HCT116 (cell line): ENCODE results near the gene CAB39. TPM values are rescaled to one million over a fixed set of nuclear protein-coding genes. Genes with fewer than 3 reads are reported as not detected.

Experiments
- ATAC-seq: fragments of 200-7000 bp; cut with Tn5 transposase; 2 replicates; pipeline ENCODE4 v1.9.1; 2020; ENCODE audit warnings: mild to moderate bottlenecking, moderate library complexity
- BruUV-seq: library from RNA; stranded (reverse); fragments of 400-500 nt; replicated peaks from 2 replicates; lab custom pipeline; 2021; lab: Mats Ljungman, UMichigan
- CTCF ChIA-PET: fragments of 300-600 bp; sonication (Branson Sonifier 250); formaldehyde crosslinking; loops from one replicate; lab custom pipeline; 2021; ENCODE audit warnings: antibody characterized with exemption; lab: Charles Lee
- POLR2A ChIA-PET: fragments of 300-600, 350-600 bp; sonication (Branson Sonifier 250); formaldehyde crosslinking; loops from one replicate; lab custom pipeline; 2021; ENCODE audit warnings: antibody characterized with exemption; lab: Charles Lee
- RAD21 ChIA-PET, 2 experiments: fragments of 300-600 bp; sonication (Branson Sonifier 250); formaldehyde crosslinking; loops; one replicate each; lab custom pipeline; 2023; ENCODE audit warnings: low total read pairs in 2 of 2; ENCODE audit not compliant: uncharacterized antibody in 2 of 2, unreplicated experiment in 2 of 2, low non-redundant PET in 1 of 2; lab: Charles Lee
- DNase-seq: peaks from one replicate; pipeline ENCODE4 v3.0.0-alpha.2; 2010; ENCODE audit warnings: low read depth, low spot score
- H2AFZ ChIP-seq: fragments of 200-600 bp; shearing (Covaris generic), sonication (generic); 2 replicates; pipeline ENCODE4 v1.6.1; 2017; ENCODE audit warnings: low read depth, mixed run types, mixed read lengths, antibody characterized with exemption, low read length; ENCODE audit not compliant: poor library complexity, severe bottlenecking
- H3K27ac ChIP-seq: 2 replicates; pipeline ENCODE4 v1.5.1; 2012; ENCODE audit warnings: low read depth, low read length
- H3K27me3 ChIP-seq: fragments of 200-600 bp; sonication (generic); 2 replicates; pipeline ENCODE4 v1.6.1; 2016; ENCODE audit warnings: mixed run types, low read length, mixed read lengths; ENCODE audit not compliant: insufficient read depth
- H3K36me3 ChIP-seq, 2 experiments: fragments of 200-500 bp in 1 of 2; fragments of 200-600 bp in 1 of 2; sonication (Bioruptor generic) in 1 of 2; sonication (generic) in 1 of 2; 2 replicates each; pipeline versions ENCODE4 v1.5.1 to v1.6.1; 2014 to 2016; ENCODE audit warnings: low read length in 2 of 2, inconsistent platforms in 1 of 2, mixed read lengths in 1 of 2, mixed run types in 1 of 2; ENCODE audit not compliant: insufficient read depth in 2 of 2, control insufficient read depth in 1 of 2
- H3K4me1 ChIP-seq, 2 experiments: fragments of 200-600 bp in 1 of 2; sonication (generic) in 1 of 2; 2 replicates each; pipeline versions ENCODE4 v1.5.1 to v1.6.1; 2012 to 2017; ENCODE audit warnings: low read length in 2 of 2, inconsistent platforms in 1 of 2, mild to moderate bottlenecking in 1 of 2, mixed read lengths in 1 of 2, mixed run types in 1 of 2, moderate library complexity in 1 of 2; ENCODE audit not compliant: insufficient read depth in 2 of 2, control insufficient read depth in 1 of 2
- H3K4me2 ChIP-seq: fragments of 200-600 bp; sonication (generic); 2 replicates; pipeline ENCODE4 v1.6.1; 2017; ENCODE audit warnings: mixed run types, low read length, mixed read lengths
- H3K4me3 ChIP-seq, 2 experiments: fragments of 200-600 bp in 1 of 2; sonication (generic) in 1 of 2; replicated peaks in 1 of 2; 2 replicates each; pipeline ENCODE4 v1.5.1; 2011 to 2016; ENCODE audit warnings: low read length in 2 of 2, control low read depth in 1 of 2, low read depth in 1 of 2, mild to moderate bottlenecking in 1 of 2, mixed read lengths in 1 of 2, mixed run types in 1 of 2
- H3K79me2 ChIP-seq: fragments of 200-600 bp; sonication (generic); 2 replicates; pipeline ENCODE4 v1.6.1; 2017; ENCODE audit warnings: mild to moderate bottlenecking, mixed run types, low read length, moderate library complexity, mixed read lengths; ENCODE audit not compliant: insufficient read depth
- H3K9ac ChIP-seq: fragments of 200-600 bp; sonication (generic); 2 replicates; pipeline ENCODE4 v1.6.1; 2016; ENCODE audit warnings: low read length, mixed read lengths
- H3K9me2 ChIP-seq: fragments of 200-600 bp; sonication (generic), shearing (Covaris generic); 2 replicates; pipeline ENCODE4 v1.6.1; 2017; ENCODE audit warnings: mixed run types, mild to moderate bottlenecking, moderate library complexity; ENCODE audit not compliant: insufficient read depth
- H3K9me3 ChIP-seq, 2 experiments: fragments of 200-500 bp in 1 of 2; fragments of 200-600 bp in 1 of 2; sonication (Bioruptor generic) in 1 of 2; sonication (generic) in 1 of 2; 2 replicates each; pipeline ENCODE4 v1.6.1; 2014 to 2017; ENCODE audit warnings: low read length in 2 of 2, mixed read lengths in 2 of 2, inconsistent platforms in 1 of 2, low read depth in 1 of 2, mild to moderate bottlenecking in 1 of 2, mixed run types in 1 of 2, moderate library complexity in 1 of 2; ENCODE audit not compliant: control insufficient read depth in 1 of 2, insufficient read depth in 1 of 2
- H4K20me1 ChIP-seq: fragments of 200-600 bp; sonication (generic), shearing (Covaris generic); 2 replicates; pipeline ENCODE4 v1.6.1; 2017; ENCODE audit warnings: mixed run types, mild to moderate bottlenecking, moderate library complexity; ENCODE audit not compliant: insufficient read depth
- EGR1 ChIP-seq: IDR thresholded peaks from 2 replicates; pipeline ENCODE4 v1.6.1; 2012; ENCODE audit warnings: low read depth
- POLR2A ChIP-seq: IDR thresholded peaks from 2 replicates; pipeline ENCODE4 v1.7.0; 2011; ENCODE audit warnings: borderline replicate concordance; ENCODE audit not compliant: insufficient read depth, insufficient read length; ENCODE audit errors: extremely low read depth
- SIN3A ChIP-seq: IDR thresholded peaks from 2 replicates; pipeline ENCODE4 v1.6.1; 2012; ENCODE audit warnings: low read depth
- SRF ChIP-seq: IDR thresholded peaks from 2 replicates; pipeline ENCODE4 v1.6.1; 2012; ENCODE audit warnings: low read depth
- ZFX ChIP-seq: fragments of 450-650 bp; IDR thresholded peaks from 2 replicates; pipeline ENCODE4 v1.6.1; 2017
- intact Hi-C: fragments of 100-400 bp; cut with micrococcal nuclease; formaldehyde crosslinking; loops from 2 replicates; pipeline ENCODE4 v1.10.0; 2022
- total RNA-seq: library from RNA; stranded (reverse); gene quantifications from one replicate; pipeline ENCODE4 v1.2.1, GENCODE V29; 2021; ENCODE audit not compliant: unreplicated experiment
- TF ChIP-seq, protein P1 (sequence below): IDR thresholded peaks from 2 replicates; pipeline ENCODE4 v1.6.1; 2012
- TF ChIP-seq, protein P2 (sequence below): IDR thresholded peaks from 2 replicates; pipeline ENCODE4 v1.6.1; 2012; ENCODE audit warnings: low read depth

The CAB39 gene
- total RNA-seq, 1 experiment from 2014 or later, result 63.6 TPM

GRCh38 chr2:230678018-230678417 lies 34.6 kb upstream of the CAB39 start:
- DNase-seq, result no peak
- Histone ChIP-seq H3K9me3 (peaks cover 8 to 9% of the 10 kb centered on the region in 2 experiments; a peak in 3 of 4 replicates), H3K4me2 (no peak overlapping the region), H4K20me1 (no peaks in the 10 kb centered on the region), H3K4me1 (no peaks in the 10 kb centered on the region), H3K9me2 (no peaks in the 10 kb centered on the region), H3K27me3 (no peaks in the 10 kb centered on the region), H3K36me3 (no peaks in the 10 kb centered on the region), H3K9ac (no peak overlapping the region), H3K4me3 (no peak overlapping the region), H2AFZ (no peak overlapping the region), H3K79me2 (no peaks in the 10 kb centered on the region), H3K27ac (no peak overlapping the region)
- ChIA-PET POLR2A (no interaction called here), CTCF (no interaction called here), RAD21 (no interaction called here)
- no peak for ATAC-seq
- intact Hi-C loops, result no loop called here
- no TSS peak for BruUV-seq
- TF ChIP-seq, protein P1, sequence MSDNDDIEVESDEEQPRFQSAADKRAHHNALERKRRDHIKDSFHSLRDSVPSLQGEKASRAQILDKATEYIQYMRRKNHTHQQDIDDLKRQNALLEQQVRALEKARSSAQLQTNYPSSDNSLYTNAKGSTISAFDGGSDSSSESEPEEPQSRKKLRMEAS, result no peak
- TF ChIP-seq POLR2A (no peak), EGR1 (no peak)

DNA sequence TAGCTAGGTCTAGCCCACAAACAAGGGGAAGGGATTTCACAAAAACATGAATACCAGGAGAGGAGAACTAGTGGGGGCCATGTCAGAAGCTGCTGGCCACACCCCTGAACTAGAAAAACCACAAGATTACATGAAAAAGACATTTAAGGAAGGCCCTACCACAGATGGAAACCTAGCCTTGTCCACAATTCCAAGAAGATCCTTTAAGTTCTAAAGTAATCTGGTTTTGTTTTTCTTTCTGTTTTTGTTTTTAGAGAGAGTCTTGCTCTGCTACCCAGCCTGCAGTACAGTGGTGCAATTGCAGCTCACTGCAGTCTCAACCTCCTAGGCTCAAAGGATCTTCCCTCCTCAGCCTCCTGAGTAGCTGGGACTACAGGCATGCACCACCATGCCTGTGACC lies 34.2 kb upstream of the CAB39 start:
- no peak overlapping the region for H3K4me2 ChIP-seq
- H3K27ac ChIP-seq, result no peak overlapping the region
- ATAC-seq (no peak), DNase-seq (no peak)
- no peak overlapping the region for H3K4me3 ChIP-seq
- no peaks in the 10 kb centered on the region for H3K9me2 ChIP-seq
- no peaks in the 10 kb centered on the region for H3K27me3 ChIP-seq
- no peaks in the 10 kb centered on the region for H3K79me2 ChIP-seq
- H3K4me1 ChIP-seq, result peaks cover 0 to 2% of the 10 kb centered on the region in 2 experiments; a peak in 1 of 4 replicates
- peaks cover 8 to 9% of the 10 kb centered on the region in 2 experiments; a peak in 3 of 4 replicates for H3K9me3 ChIP-seq
- no peak overlapping the region for H2AFZ ChIP-seq
- intact Hi-C loops, result no loop called here
- no peak overlapping the region for H3K9ac ChIP-seq
- RAD21 ChIA-PET, result no interaction called here
- no TSS peak for BruUV-seq
- TF ChIP-seq EGR1 (no peak), ZFX (no peak), SIN3A (no peak), POLR2A (no peak), SRF (no peak)
- TF ChIP-seq, protein P2, sequence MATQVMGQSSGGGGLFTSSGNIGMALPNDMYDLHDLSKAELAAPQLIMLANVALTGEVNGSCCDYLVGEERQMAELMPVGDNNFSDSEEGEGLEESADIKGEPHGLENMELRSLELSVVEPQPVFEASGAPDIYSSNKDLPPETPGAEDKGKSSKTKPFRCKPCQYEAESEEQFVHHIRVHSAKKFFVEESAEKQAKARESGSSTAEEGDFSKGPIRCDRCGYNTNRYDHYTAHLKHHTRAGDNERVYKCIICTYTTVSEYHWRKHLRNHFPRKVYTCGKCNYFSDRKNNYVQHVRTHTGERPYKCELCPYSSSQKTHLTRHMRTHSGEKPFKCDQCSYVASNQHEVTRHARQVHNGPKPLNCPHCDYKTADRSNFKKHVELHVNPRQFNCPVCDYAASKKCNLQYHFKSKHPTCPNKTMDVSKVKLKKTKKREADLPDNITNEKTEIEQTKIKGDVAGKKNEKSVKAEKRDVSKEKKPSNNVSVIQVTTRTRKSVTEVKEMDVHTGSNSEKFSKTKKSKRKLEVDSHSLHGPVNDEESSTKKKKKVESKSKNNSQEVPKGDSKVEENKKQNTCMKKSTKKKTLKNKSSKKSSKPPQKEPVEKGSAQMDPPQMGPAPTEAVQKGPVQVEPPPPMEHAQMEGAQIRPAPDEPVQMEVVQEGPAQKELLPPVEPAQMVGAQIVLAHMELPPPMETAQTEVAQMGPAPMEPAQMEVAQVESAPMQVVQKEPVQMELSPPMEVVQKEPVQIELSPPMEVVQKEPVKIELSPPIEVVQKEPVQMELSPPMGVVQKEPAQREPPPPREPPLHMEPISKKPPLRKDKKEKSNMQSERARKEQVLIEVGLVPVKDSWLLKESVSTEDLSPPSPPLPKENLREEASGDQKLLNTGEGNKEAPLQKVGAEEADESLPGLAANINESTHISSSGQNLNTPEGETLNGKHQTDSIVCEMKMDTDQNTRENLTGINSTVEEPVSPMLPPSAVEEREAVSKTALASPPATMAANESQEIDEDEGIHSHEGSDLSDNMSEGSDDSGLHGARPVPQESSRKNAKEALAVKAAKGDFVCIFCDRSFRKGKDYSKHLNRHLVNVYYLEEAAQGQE, result no peak
- CTCF ChIA-PET, result no interaction called here
- POLR2A ChIA-PET, result no interaction called here
- H3K36me3 ChIP-seq, result no peaks in the 10 kb centered on the region
- no peaks in the 10 kb centered on the region for H4K20me1 ChIP-seq
